NCI-H1930 (cell line): ENCODE measurements around the gene DHX16.

Experiments
- DNase-seq, 2 experiments: peaks; one replicate each; lab custom pipeline; 2025; lab: John Stamatoyannopoulos, UW

DHX16 gene

GRCh38 chr6:30691208-30691847 lies 18.5 kb upstream of the DHX16 start:
- no peak for DNase-seq

- peak; percentile 66 to 85 for DNase-seq
Observed at GRCh38 chr6:30690403-30691207, 17.8 kb upstream of the DHX16 start, which contains the start of gene NRM. NRM (minus strand) TSS chr6:30690984; CDS start chr6:30690974, 10 bp downstream.

GRCh38 chr6:30689985-30690384 lies 17.2 kb upstream of the DHX16 start:
- no peak for DNase-seq

- DNase-seq, result no peak
Observed at GRCh38 chr6:30689022-30689865, 16.4 kb upstream of the DHX16 start.

- no peak for DNase-seq
Observed at GRCh38 chr6:30688569-30688968, 15.8 kb upstream of the DHX16 start.

GRCh38 chr6:30687659-30688431 lies 15.0 kb upstream of the DHX16 start:
- DNase-seq, result no peak

DNA sequence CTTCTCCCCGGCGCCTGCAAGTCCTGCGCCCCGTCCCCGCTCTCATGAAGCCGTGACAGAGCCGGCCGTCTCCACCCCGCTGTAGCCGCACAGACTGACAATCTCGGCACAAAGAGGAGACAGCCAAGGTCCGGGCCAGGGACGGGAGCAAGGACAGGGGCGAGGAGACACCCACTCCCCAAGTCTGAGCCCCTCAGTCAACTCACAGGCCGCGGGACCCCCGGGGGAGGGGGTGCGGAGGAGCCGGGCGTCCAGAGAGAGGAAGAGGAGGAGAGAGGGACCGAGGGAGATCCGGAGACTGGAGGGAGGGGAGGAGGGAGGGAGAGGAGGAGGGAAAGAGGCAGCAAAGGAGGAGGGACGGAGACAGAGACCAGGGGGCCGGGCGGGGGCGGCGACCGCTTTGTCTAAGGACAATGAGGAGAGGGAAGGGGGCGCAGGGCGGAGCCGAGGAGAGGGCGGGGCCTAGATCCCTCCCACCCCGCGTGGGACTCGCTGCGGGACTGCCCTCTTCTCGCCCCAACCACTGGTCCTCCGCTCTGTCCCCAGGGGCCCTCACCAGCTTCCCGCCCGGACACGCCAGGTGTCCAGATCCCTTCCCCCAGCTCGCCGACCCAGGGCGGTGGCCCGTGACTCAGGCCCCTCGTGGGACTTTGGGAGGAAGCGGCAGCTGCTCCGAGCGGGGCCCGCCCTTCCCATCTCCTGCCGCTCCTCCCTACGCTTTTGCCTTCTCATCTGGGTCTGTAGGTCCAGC lies 14.3 kb upstream of the DHX16 start:
- DNase-seq, result peak; percentile 49 to 50

GRCh38 chr6:30686009-30686907 lies 13.5 kb upstream of the DHX16 start, which contains the start of gene PPP1R18:
PPP1R18 (minus strand) TSS chr6:30686645; CDS start chr6:30686018, 627 bp downstream.
- no peak for DNase-seq

DNA sequence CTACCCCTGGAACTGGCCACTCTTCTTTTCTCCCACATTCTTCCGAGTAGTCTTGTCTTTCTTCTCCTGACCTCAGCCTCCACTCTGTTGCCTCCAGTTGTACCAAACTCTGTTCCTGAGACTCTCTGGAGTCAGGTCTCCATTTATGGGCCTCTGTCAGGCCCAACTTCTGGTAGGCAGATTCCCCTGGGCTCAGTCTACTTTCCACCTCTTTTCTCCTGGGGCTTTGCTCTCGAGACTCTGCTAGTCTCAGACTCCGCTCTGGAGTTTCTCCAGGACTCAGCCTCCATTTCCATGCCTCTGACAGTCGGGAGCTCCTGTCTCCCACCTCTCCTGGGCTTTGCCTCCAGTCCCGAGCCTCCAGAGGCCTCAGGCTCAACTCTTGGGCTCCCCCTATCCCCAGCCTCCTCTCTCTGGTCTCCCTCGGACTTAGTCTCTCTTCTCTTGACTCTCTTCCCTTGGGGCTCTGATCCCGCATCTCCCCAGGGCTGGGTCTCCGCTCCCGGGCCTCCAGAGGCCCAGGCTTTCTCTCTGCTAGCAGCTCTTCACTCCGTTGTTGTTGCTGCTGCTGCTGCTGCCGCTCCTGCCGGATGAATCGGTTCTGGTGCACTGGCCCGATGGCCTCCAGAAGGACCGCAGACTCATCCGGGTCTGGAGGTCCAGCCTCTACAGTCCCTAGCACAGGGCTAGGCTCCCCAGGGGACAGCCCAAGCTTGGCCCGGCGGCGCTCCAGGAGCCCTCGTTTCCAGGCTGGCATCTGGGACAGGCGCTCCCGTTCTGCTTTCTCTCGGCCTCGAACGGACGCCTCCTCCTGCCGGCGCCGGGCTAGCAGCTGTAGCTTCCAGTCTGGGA lies 12.6 kb upstream of the DHX16 start:
- DNase-seq, result no peak

DNA sequence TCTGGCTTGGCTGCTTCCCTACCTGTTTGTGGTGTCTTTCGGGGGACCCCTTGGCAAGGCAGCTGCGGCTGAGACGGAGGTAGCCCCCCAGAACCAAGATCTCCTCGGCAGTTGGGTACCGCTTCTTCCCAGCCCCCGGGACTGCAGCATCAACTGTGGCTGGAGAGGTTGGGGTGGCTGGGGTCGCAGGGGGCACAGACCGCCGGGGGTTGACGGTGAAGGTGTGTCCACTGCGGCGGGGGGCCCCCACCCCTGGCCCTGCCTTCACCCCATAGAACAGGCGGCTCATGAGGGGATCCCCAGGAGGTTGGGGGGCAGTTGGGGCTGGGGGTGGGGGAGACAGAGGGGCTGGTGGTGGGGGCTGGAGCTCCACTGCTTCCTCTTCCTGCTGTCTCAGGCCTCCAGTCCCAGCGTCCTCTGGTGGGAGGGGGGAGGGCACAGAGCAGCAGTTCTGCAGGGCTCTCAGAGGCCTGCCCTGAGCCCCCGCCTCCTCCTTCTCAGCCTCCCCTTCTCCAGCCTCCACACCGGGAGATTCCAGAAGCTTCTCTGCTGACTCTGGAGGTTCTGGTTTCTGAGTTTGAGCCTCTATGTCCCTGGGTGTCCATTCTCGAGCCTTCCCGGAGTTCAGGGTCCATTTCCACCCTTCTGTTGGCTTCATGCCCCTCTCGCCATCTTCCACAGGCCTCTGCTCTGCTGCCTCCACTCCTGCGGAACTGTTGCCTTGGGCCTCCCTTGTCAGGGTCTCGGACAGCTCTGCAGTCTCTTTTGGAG lies 11.8 kb upstream of the DHX16 start:
- DNase-seq, result no peak

DNA sequence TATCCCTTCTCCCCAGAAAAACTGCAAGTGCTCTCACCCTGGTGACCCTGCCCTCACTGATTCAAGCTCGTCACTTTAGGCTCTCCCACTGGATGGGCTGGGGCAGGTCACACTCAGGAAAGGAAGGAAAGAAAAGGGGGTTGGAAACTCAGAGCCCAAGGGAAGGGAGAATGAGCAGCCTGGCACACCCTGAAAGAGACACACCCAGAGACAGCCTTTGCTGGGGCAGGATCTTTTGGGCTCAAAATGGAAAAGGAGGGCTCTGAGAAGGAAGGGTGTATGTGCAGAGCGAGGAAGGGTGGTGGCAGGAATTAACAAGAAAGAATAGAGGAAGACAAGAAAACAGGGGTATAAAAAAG lies 11.2 kb upstream of the DHX16 start:
- DNase-seq, result no peak

GRCh38 chr6:30683183-30683979 lies 10.6 kb upstream of the DHX16 start:
- DNase-seq, result no peak

DNA sequence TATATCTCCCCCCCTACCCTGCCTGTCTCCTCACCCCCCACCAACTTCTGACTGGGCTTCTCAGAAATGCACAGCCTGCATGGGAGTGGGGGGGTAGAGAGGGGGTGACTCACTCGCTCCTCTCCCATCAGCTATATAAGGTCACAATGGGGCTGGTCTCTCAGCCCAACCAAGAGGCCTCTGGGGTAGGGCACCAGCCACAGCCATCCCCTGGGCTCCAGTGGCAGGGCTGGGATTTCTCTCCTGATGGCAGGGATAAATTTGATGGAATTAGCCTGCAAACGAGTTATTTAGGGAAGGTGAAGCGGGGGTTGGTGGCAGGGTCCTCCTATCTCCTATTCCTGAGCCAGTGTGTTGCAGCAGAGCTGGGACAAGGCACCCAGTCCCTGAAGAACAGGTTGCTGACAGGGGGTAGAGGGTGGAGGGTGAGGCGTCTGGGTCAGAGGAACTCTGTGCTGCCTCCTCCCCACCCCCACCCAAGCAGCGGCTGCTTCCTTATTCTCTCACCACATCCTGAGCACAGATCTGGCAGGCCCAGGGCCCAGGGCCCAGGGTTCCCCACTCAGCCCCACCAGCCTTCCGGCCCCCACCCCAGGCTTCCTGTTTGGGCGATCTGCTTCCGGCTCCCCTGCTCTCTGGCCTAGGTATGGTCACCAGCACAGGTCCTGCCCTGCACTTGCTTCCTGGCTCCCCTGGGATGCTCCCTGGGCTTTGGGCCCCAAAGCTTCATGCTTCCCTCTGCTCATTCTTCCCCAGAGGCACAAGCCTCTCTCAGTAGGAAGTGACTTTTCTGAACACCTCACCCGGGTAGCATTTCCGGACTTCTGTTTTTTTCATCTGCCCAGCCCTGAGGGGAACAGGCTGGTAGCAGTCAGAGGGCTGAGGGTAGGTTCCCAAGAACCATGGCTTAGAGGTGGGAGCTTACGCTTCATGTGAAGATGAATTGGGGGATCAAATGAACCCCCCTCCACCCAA lies 9.6 kb upstream of the DHX16 start:
- DNase-seq, result no peak

GRCh38 chr6:30681766-30682142 lies 8.9 kb upstream of the DHX16 start:
- DNase-seq, result no peak

- no peak for DNase-seq
Observed at GRCh38 chr6:30679765-30680535, 7.1 kb upstream of the DHX16 start.
